Ascending aorta (tissue), 2 donors: ENCODE results near the gene ANKRD53. TPM values are rescaled to one million over a fixed set of nuclear protein-coding genes. Genes with fewer than 3 reads are reported as not detected.

Source experiments
- DNase-seq, 2 donors: peaks; one replicate each; pipeline ENCODE4 v3.0.0-alpha.2; 2019; ENCODE audit warnings: low spot score in 2 of 2
- H3K27ac ChIP-seq, 2 donors: fragments of 200-600 bp; sonication (generic); one replicate each; pipeline ENCODE4 v1.5.1; 2016 to 2017; ENCODE audit warnings: mild to moderate bottlenecking in 1 of 2
- H3K27me3 ChIP-seq: fragments of 200-600 bp; sonication (generic); one replicate; pipeline ENCODE4 v1.5.1; 2017
- H3K36me3 ChIP-seq, 2 donors: fragments of 200-600 bp; sonication (generic); one replicate each; pipeline ENCODE4 v1.5.1; 2016
- H3K4me1 ChIP-seq, 2 donors: fragments of 200-600 bp; sonication (generic); one replicate each; pipeline ENCODE4 v1.5.1; 2016 to 2017; ENCODE audit warnings: mild to moderate bottlenecking in 1 of 2
- H3K4me3 ChIP-seq, 2 donors: fragments of 200-600 bp; sonication (generic); one replicate each; pipeline ENCODE4 v1.5.1; 2016 to 2017; ENCODE audit warnings: mild to moderate bottlenecking in 1 of 2
- H3K9me3 ChIP-seq, 2 donors: fragments of 200-600 bp; sonication (generic); one replicate each; pipeline ENCODE4 v1.5.1; 2016
- CTCF ChIP-seq, 3 experiments: fragments of 200-600 bp in 2 of 3; fragments of 450-650 bp in 1 of 3; sonication (generic) in 2 of 3; IDR thresholded peaks; one replicate each; pipeline ENCODE4 v1.5.1; 2016 to 2019; ENCODE audit warnings: antibody characterized with exemption in 3 of 3, mild to moderate bottlenecking in 1 of 3, moderate library complexity in 1 of 3
- intact Hi-C: fragments of 100-400 bp; cut with DNase I; formaldehyde crosslinking; loops from one replicate; pipeline ENCODE4 v1.15.1; 2023
- total RNA-seq: library from RNA; depleted of rRNA; stranded (reverse); fragments of >200 nt; gene quantifications from one replicate; pipeline ENCODE4 v1.1.0, GENCODE V29; 2016

ANKRD53 gene
- total RNA-seq, 1 donor from 2014 or later: 1.4 TPM

DNA sequence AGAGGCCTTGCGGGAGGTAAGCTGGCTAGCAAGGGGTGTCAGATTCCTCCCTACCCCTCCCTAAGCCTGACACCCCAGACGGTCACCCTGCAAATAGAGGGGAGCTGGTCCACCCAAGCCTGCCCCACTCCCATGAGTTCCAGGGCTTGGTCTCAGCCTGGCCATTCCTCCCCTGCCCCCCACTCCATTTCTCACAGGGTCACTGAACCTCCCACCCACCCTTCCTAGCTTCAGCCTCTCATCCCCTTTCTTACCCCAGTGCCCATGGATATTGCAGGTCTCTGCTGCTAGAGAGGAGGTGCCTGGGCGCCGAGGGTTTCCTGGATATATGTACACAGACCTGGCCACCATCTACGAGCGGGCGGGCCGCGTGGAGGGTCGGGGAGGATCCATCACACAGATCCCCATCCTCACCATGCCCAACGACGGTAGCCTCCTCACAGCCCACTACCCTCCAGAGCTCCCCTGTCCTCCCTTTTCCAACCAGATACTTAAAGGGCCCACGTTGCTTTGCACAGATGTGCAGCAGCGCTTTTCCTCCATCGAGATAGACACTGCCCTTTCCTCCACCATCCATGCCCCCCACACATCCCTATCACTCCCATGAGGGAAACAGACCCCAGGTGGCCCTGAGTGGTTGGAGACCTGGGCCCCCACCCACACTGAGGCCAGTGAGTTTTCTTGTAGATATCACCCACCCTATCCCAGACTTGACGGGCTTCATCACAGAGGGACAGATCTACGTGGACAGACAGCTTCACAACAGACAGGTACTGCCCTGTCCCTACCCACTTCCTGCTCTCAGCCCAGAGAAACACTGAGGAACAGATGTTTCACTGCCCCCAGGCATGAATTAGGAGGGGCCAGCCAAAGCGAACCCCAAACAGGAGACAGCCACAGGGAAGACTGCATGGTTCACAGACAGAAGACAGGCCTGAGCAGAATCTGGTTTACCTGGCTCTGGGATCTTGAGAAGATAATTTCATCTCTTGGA is 15.2 kb upstream of the ANKRD53 start:
- no peak overlapping the region for H3K27ac ChIP-seq
- no peak for TF ChIP-seq CTCF (IDR thresholded peaks at IDR 0.05)
- peak in 1 of 2 donors; percentile 60 for DNase-seq
- H3K4me1 ChIP-seq: peaks cover 0 to 4% of the 10 kb centered on the region in 2 donors
- no peaks in the 10 kb centered on the region for H3K36me3 ChIP-seq
- H3K27me3 ChIP-seq: no peaks in the 10 kb centered on the region
- intact Hi-C loops: no loop called here
- no peaks in the 10 kb centered on the region for H3K9me3 ChIP-seq
- H3K4me3 ChIP-seq: no peak overlapping the region

- TF ChIP-seq CTCF (IDR thresholded peaks at IDR 0.05): no peak
- intact Hi-C loops: no loop called here
- H3K27me3 ChIP-seq: no peaks in the 10 kb centered on the region
Observed at GRCh38 chr2:70964133-70964532, 14.3 kb upstream of the ANKRD53 start.

DNA sequence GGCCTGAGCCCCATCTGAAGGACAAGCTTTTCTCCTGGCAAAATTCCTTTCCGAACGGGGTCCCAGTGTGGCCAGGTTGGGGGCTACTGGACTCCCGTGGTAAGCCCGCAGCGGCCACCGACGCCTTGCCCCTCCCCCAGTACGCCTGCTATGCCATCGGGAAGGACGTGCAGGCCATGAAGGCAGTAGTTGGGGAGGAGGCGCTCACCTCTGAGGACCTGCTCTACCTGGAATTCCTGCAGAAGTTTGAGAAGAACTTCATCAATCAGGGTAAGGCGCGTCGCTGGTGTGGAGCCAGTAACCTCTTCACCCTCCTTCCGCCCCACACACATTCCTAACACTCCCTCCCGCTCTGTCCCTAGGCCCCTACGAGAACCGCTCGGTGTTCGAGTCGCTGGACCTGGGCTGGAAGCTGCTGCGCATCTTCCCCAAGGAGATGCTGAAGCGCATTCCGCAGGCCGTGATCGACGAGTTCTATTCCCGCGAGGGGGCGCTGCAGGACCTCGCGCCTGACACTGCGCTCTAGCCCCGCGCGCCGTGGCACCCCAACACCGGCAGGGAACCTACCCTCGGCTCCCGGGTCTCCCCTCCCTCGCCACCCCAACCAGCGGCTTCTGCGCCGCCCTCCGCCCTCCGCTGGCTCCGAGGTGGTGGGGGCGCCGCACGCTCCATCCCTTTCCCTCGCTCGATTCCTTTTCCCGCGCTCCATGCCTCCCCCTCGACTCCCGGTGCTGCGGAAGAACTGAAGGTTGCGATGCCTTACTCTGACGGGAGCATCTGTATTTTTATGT is 13.6 kb upstream of the ANKRD53 start:
- Histone ChIP-seq H3K4me3 (peak overlapping the region; percentile 63 to 68), H3K9me3 (no peaks in the 10 kb centered on the region), H3K27ac (no peak overlapping the region), H3K27me3 (no peaks in the 10 kb centered on the region), H3K36me3 (no peaks in the 10 kb centered on the region), H3K4me1 (peaks cover 0 to 4% of the 10 kb centered on the region in 2 donors)
- TF ChIP-seq CTCF (IDR thresholded peaks at IDR 0.05): peak; percentile 73 to 90 (median 78)
- intact Hi-C loops: loop anchor here (1.0 kb wide), 1 partner anchor 37 kb away; no protein-coding TSS in a partner anchor
- DNase-seq: peak in 1 of 2 donors; percentile 80

More at GRCh38 chr2:70964133-70964532, 14.3 kb upstream of the ANKRD53 start:
- Histone ChIP-seq H3K4me3 (no peak overlapping the region), H3K9me3 (no peaks in the 10 kb centered on the region), H3K4me1 (peaks cover 0 to 4% of the 10 kb centered on the region in 2 donors), H3K27ac (no peak overlapping the region), H3K36me3 (no peaks in the 10 kb centered on the region)
- peak in 1 of 2 donors; percentile 51 for DNase-seq

DNA sequence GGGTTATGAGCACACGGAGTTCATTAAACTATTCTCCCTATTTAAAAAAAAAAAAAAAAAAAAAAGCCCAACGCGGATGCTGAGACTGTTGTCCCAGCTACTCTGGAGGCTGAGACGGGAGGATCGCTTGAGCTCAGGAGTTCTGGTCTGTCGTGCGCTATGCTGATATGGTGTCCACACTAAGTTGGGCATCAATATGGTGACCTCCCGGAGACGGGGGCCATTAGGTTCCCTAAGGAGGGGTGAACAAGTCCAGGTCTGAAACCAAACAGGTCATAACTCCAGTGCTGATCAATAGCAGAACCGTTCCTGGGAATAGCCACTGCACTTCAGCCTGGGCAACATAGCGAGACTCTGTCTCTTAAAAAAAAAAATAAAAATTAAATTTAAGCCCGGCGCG is 12.9 kb upstream of the ANKRD53 start:
- no peak for TF ChIP-seq CTCF (IDR thresholded peaks at IDR 0.05)
- Histone ChIP-seq H3K27me3 (no peaks in the 10 kb centered on the region), H3K9me3 (no peaks in the 10 kb centered on the region), H3K27ac (no peak overlapping the region), H3K4me1 (peaks cover 0 to 4% of the 10 kb centered on the region in 2 donors), H3K36me3 (no peaks in the 10 kb centered on the region), H3K4me3 (peak overlapping the region in 1 of 2 donors; percentile 63)
- peak in 1 of 2 donors; percentile 52 for DNase-seq
- intact Hi-C loops: loop anchor here (1.0 kb wide), 1 partner anchor 36 kb away; no protein-coding TSS in a partner anchor

- no peak for TF ChIP-seq CTCF (IDR thresholded peaks at IDR 0.05)
- Histone ChIP-seq H3K27ac (no peak overlapping the region), H3K27me3 (no peaks in the 10 kb centered on the region), H3K9me3 (no peaks in the 10 kb centered on the region), H3K4me3 (no peak overlapping the region), H3K4me1 (peaks cover 0 to 4% of the 10 kb centered on the region in 2 donors), H3K36me3 (no peaks in the 10 kb centered on the region)
- peak in 1 of 2 donors; percentile 25 for DNase-seq
- intact Hi-C loops: no loop called here
Observed at GRCh38 chr2:70966681-70967080, 11.7 kb upstream of the ANKRD53 start.
